GM23338 (cell line): ENCODE measurements around the gene PYGB. TPM values are rescaled to one million over a fixed set of nuclear protein-coding genes. Genes with fewer than 3 reads are reported as not detected.
A peak's percentile ranks its signal among the peaks of the same experiment; 100 is the strongest.

Source experiments
- ATAC-seq: fragments of 200-7000 bp; cut with Tn5 transposase; 3 replicates; pipeline ENCODE4 v1.9.1; 2020
- DNase-seq: peaks from one replicate; pipeline ENCODE4 v3.0.0-alpha.2; 2015; ENCODE audit warnings: low spot score
- H2AFZ ChIP-seq: fragments of 200-600 bp; sonication (generic); 2 replicates; pipeline ENCODE4 v1.8.0; 2016; ENCODE audit warnings: antibody characterized with exemption, mild to moderate bottlenecking, moderate library complexity
- H3F3A ChIP-seq: fragments of 200-600 bp; sonication (generic); replicated peaks from 2 replicates; pipeline ENCODE4 v1.8.0; 2017; ENCODE audit warnings: antibody characterized with exemption, mixed run types, low read depth
- H3K27ac ChIP-seq: fragments of 200-600 bp; sonication (generic); 2 replicates; pipeline ENCODE4 v1.6.1; 2016; ENCODE audit warnings: low read depth
- H3K27me3 ChIP-seq: fragments of 200-600 bp; sonication (generic); 2 replicates; pipeline ENCODE4 v1.8.0; 2016; ENCODE audit warnings: mild to moderate bottlenecking, mixed run types, moderate library complexity; ENCODE audit not compliant: insufficient read depth
- H3K36me3 ChIP-seq: fragments of 200-600 bp; sonication (generic); 2 replicates; pipeline ENCODE4 v1.8.0; 2016; ENCODE audit warnings: mild to moderate bottlenecking; ENCODE audit not compliant: insufficient read depth
- H3K4me1 ChIP-seq: fragments of 200-600 bp; sonication (generic); 2 replicates; pipeline ENCODE4 v1.8.0; 2016; ENCODE audit warnings: mild to moderate bottlenecking, moderate library complexity; ENCODE audit not compliant: insufficient read depth
- H3K4me2 ChIP-seq: fragments of 200-600 bp; sonication (generic); 2 replicates; pipeline ENCODE4 v1.7.1; 2017; ENCODE audit warnings: mixed run types
- H3K4me3 ChIP-seq: fragments of 200-600 bp; sonication (generic); 2 replicates; pipeline ENCODE4 v1.6.1; 2016; ENCODE audit warnings: mixed run types
- H3K79me2 ChIP-seq: fragments of 200-600 bp; sonication (generic); replicated peaks from 2 replicates; pipeline ENCODE4 v1.8.0; 2017; ENCODE audit warnings: mild to moderate bottlenecking; ENCODE audit not compliant: insufficient read depth
- H3K9me2 ChIP-seq: fragments of 200-600 bp; sonication (generic); 2 replicates; pipeline ENCODE4 v1.8.0; 2017; ENCODE audit not compliant: insufficient read depth
- H4K20me1 ChIP-seq: fragments of 200-600 bp; sonication (generic); replicated peaks from 2 replicates; pipeline ENCODE4 v1.8.0; 2017; ENCODE audit warnings: mild to moderate bottlenecking; ENCODE audit not compliant: insufficient read depth
- H3K27ac Mint-ChIP-seq: 2 replicates; pipeline ENCODE4 v1.8.0; 2020; ENCODE audit warnings: inconsistent platforms, mild to moderate bottlenecking, moderate library complexity, mixed read lengths
- H3K27me3 Mint-ChIP-seq: 3 replicates; pipeline ENCODE4 v1.8.0; 2022; ENCODE audit warnings: low read depth, mild to moderate bottlenecking, moderate library complexity, mixed read lengths, inconsistent platforms; ENCODE audit not compliant: insufficient read depth, poor library complexity
- H3K36me3 Mint-ChIP-seq: 3 replicates; pipeline ENCODE4 v1.8.0; 2021; ENCODE audit warnings: low read depth, mild to moderate bottlenecking, inconsistent platforms, moderate library complexity, mixed read lengths
- H3K4me1 Mint-ChIP-seq: 3 replicates; pipeline ENCODE4 v1.8.0; 2020; ENCODE audit warnings: mild to moderate bottlenecking, inconsistent platforms, mixed read lengths
- H3K4me3 Mint-ChIP-seq: 3 replicates; pipeline ENCODE4 v1.8.0; 2021; ENCODE audit warnings: moderate library complexity, mild to moderate bottlenecking, inconsistent platforms, mixed read lengths
- H3K9me3 Mint-ChIP-seq: 3 replicates; pipeline ENCODE4 v1.8.0; 2020; ENCODE audit warnings: moderate library complexity, mild to moderate bottlenecking, inconsistent platforms, mixed read lengths
- CREB1 ChIP-seq: fragments of 250-450 bp; sonication (Bioruptor Pico); IDR thresholded peaks from 2 replicates; pipeline ENCODE4 v1.5.0; 2020; ENCODE audit warnings: low read depth, mild to moderate bottlenecking, moderate library complexity
- CTCF ChIP-seq, 2 experiments: fragments of 200-600 bp in 1 of 2; sonication (generic) in 1 of 2; conservative IDR thresholded peaks; 2 replicates each; pipeline versions ENCODE4 v1.5.1 to v1.6.1; 2016 to 2017; ENCODE audit warnings: antibody characterized with exemption in 2 of 2, low read depth in 2 of 2, mild to moderate bottlenecking in 2 of 2, moderate library complexity in 1 of 2
- EZH2 ChIP-seq: fragments of 200-600 bp; sonication (generic); IDR thresholded peaks from one replicate; pipeline ENCODE4 v1.8.0; 2017; ENCODE audit warnings: antibody characterized with exemption, mild to moderate bottlenecking, low read depth; ENCODE audit not compliant: unreplicated experiment
- JUNB ChIP-seq: IDR thresholded peaks from one replicate; pipeline ENCODE4 v1.6.1; 2016; ENCODE audit warnings: antibody characterized with exemption; ENCODE audit not compliant: unreplicated experiment
- NANOG ChIP-seq: IDR thresholded peaks from 2 replicates; pipeline ENCODE4 v1.6.1; 2016; ENCODE audit warnings: antibody characterized with exemption, borderline replicate concordance
- POLR2AphosphoS5 ChIP-seq: IDR thresholded peaks from 2 replicates; pipeline ENCODE4 v1.6.1; 2016; ENCODE audit warnings: antibody characterized with exemption, low read depth
- REST ChIP-seq: IDR thresholded peaks from one replicate; pipeline ENCODE4 v1.6.1; 2018; ENCODE audit warnings: antibody characterized with exemption; ENCODE audit not compliant: unreplicated experiment
- ZNF114 ChIP-seq: fragments of 250-450 bp; sonication (Bioruptor Pico); IDR thresholded peaks from 2 replicates; pipeline ENCODE4 v1.5.0; 2020; ENCODE audit warnings: mild to moderate bottlenecking, moderate library complexity
- ZNF331 ChIP-seq: fragments of 250-450 bp; sonication (Bioruptor Pico); IDR thresholded peaks from 2 replicates; pipeline ENCODE4 v1.5.0; 2020; ENCODE audit warnings: low read depth, mild to moderate bottlenecking, moderate library complexity
- polyA plus RNA-seq: library from polyadenylated mRNA; unstranded; fragments of >200 nt; fragmentation: Nextera tagmentation; extraction: Ambion mirVana; gene quantifications from 2 replicates; pipeline ENCODE4 v1.2.1, GENCODE V29; 2016
- total RNA-seq: library from RNA; depleted of rRNA; stranded (reverse); fragments of >200 nt; shearing (Covaris generic); gene quantifications from 2 replicates; pipeline ENCODE4 v1.2.3, GENCODE V29; 2014

The PYGB gene
- total and polyA plus RNA-seq, 2 experiments from 2014 or later: 15.6 to 64.0 TPM

DNA sequence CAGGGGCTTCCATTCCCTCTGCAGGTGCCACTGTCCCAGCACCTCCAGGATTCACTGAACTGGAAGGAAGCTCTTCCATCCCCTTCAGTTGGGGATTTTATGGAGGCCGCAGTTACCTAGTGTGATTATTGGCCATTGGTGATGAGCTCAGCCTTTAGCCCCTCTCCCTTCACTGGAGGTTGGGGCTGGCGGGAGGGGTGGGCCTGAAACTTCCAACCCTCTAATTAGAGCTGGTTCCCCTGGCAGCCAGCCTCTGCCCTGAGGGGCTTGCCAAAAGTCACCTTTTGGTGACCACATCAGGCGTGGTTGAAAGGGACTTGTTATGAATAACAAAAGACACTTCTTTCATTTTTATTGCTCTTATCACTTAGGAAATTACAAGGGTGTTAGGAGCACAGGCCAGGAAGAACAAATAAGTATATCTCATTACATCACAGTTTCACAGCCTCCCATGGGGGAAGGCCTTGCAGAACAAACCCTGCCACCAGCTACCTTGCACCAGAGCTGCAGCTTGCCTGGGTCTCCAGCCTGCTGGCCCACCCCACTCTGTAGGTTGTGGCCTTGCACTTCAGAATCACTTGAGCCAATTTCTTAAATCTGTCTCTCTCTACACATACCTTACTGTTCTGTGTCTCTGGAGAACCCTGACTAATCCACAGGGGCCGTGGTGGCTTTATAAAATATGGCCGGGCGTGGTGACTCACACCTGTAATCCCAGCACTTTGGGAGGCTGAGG is 5.0 kb downstream of the PYGB start:
- no peak overlapping the region for H3K4me2 ChIP-seq
- H3K4me3 ChIP-seq: no peak overlapping the region
- no peak for TF ChIP-seq ZNF114 (CRISPR knock-in tag)
- TF ChIP-seq CREB1 (CRISPR knock-in tag): no peak
- TF ChIP-seq ZNF331 (CRISPR knock-in tag): no peak
- TF ChIP-seq CTCF (conservative IDR thresholded peaks at IDR 0.05; ENCODE audit: low read depth in 2 of 2): no peak
- TF ChIP-seq EZH2: no peak
- Mint-ChIP-seq H3K36me3 (peaks cover 3% of the 10 kb centered on the region; the same call in 2 of the 3 replicates), H3K4me3 (no peak overlapping the region), H3K4me1 (peaks cover 32% of the 10 kb centered on the region), H3K9me3 (no peaks in the 10 kb centered on the region; the same call in 2 of the 3 replicates), H3K27me3 (peaks cover 6% of the 10 kb centered on the region), H3K27ac (peak overlapping the region; percentile 50)
- no peak overlapping the region for H3K27ac ChIP-seq
- H3F3A ChIP-seq: 0 out of 2 replicates have a peak, but pooled peaks cover 7% of the 10 kb centered on the region
- no peak for ATAC-seq
- no peaks in the 10 kb centered on the region for H3K9me2 ChIP-seq
- no peaks in the 10 kb centered on the region for H3K36me3 ChIP-seq
- DNase-seq: no peak
- peaks cover 37% of the 10 kb centered on the region for H4K20me1 ChIP-seq
- peaks cover 16% of the 10 kb centered on the region for H3K4me1 ChIP-seq
- no peak overlapping the region for H2AFZ ChIP-seq
- H3K79me2 ChIP-seq: peaks cover 81% of the 10 kb centered on the region
- H3K27me3 ChIP-seq: no peaks in the 10 kb centered on the region

GRCh38 chr20:25253606-25254275 is 5.9 kb downstream of the PYGB start:
- no peak overlapping the region for H2AFZ ChIP-seq
- no peaks in the 10 kb centered on the region for H3K36me3 ChIP-seq
- DNase-seq (no peak), ATAC-seq (no peak)
- peaks cover 41% of the 10 kb centered on the region for H4K20me1 ChIP-seq
- peaks cover 5% of the 10 kb centered on the region for H3K36me3 Mint-ChIP-seq
- peaks cover 16% of the 10 kb centered on the region for H3K4me1 ChIP-seq
- no peak overlapping the region for H3K4me2 ChIP-seq
- H3K27ac ChIP-seq: no peak overlapping the region
- no peak overlapping the region for H3K27ac Mint-ChIP-seq
- no peak overlapping the region for H3K4me3 ChIP-seq
- no peaks in the 10 kb centered on the region; the same call in 2 of the 3 replicates for H3K9me3 Mint-ChIP-seq
- TF ChIP-seq JUNB: no peak
- TF ChIP-seq NANOG: no peak
- no peak for TF ChIP-seq CTCF (conservative IDR thresholded peaks at IDR 0.05; ENCODE audit: low read depth in 2 of 2)
- no peak for TF ChIP-seq EZH2
- no peak for TF ChIP-seq CREB1 (CRISPR knock-in tag)
- TF ChIP-seq POLR2AphosphoS5: no peak
- no peak for TF ChIP-seq ZNF114 (CRISPR knock-in tag)
- TF ChIP-seq REST: no peak
- H3K4me1 Mint-ChIP-seq: peaks cover 31% of the 10 kb centered on the region
- 0 out of 2 replicates have a peak, but pooled peaks cover 5% of the 10 kb centered on the region for H3F3A ChIP-seq
- H3K27me3 Mint-ChIP-seq: peaks cover 5% of the 10 kb centered on the region
- H3K79me2 ChIP-seq: peaks cover 84% of the 10 kb centered on the region
- H3K4me3 Mint-ChIP-seq: no peak overlapping the region
- H3K27me3 ChIP-seq: no peaks in the 10 kb centered on the region
- no peaks in the 10 kb centered on the region for H3K9me2 ChIP-seq
